CD4-positive, alpha-beta T cell treated with Interferon alpha-2 for 1 hour (primary cell): ENCODE measurements around the gene RPS8.
"Not testable (repeated sequence)": the region's sequence is repeated elsewhere in the genome, so short reads cannot be mapped to it uniquely, and the experiment has no call there.

ENCODE experiments used
- DNase-seq, 2 donors: peaks; one replicate each; pipeline ENCODE4 v3.0.0-alpha.2; 2020 to 2022

Gene RPS8

DNA sequence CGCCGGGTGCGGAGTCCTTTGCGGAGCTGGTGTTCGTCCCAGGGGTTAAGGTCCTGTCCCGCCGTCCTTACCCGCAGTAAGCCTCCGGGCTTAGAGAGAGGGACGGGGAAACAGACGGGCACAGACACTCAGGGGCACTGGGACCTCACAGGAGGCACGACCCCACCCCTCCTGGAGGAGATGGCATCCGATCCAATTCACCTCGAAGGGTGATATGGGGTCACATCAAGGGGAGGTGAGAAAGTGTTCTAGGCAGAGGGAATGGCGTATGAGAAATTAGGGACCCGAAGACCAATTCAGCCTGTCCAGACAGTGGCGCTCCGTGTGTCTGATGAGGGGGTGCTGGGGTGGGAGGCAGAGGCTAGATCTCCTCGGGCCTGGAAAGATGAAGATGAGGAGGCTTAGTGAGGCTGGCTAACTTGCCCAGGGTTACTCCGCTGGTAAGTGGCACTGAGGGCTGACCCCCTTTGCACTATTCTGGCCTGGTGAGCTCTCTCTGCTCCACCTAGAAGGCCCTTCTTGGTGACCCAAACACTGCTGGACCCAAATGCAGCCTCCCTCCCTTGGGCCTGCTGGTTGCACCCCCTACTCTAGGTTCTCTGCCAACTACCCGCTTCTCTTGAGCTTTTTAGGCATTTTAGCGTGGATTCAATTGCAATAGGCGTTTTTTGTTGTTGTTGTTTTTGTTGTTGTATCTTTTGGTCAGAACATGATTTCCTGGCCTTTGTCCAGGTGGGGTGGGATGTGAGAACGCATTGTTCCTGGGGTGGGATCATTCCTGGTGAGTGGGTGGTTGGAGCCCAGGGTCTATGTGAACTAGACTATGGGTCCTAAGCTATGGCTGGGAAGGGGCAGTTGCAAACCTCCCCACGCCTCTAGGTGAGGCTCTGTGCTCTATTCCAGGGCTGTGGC lies 45.2 kb downstream of the RPS8 start:
- DNase-seq = no peak

DNA sequence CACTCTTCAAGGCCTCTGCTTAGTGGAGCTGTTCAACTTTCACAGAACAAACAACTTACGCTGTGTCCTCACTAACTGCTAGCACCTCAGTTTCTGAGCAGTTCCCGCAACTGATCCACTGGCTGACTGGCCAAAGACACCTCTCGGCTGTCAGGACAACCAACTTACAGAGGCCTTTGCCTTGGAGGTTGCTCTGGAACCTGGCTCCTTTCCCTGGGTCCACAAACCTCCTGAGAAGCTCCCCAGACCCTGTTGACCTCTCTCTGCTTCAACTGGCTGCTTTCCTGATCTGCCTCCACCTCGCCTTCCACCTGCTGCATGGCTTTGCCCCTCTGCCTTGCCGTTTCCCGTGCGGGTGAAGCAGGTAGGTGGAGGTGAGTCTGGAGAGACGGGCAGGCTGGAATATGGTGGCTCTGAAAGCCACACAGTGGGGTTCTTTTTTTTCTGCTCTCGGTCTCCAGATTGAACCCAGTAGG lies 45.9 kb downstream of the RPS8 start:
- no peak for DNase-seq

DNA sequence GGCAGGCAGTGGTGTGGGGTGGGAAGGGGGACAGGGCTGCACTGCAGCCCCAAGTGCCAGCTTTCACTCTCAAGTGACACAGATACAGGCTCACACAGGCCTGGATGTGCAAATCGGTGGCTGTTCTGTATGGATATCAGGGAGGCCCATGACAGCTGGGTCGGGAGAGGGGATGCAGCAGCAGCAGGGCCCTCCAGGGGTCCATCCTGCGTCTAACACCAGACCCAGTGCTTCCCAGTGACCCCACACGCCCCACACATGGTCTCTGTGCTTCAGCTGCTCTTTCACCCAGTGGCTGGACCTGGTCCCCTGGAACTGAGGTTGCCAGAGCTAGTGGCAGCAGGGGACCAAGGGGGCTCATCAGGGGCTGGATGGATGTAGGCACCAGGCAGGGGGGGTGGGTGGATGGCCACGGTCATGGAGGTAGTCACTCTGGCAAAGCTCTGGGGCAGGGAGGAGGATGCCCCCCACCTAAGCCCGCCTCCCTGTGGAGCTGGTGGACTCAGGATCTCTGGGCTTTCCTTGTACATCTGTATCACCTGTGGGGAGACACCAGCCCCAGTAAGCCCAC lies 46.9 kb downstream of the RPS8 start:
- no peak for DNase-seq

DNA sequence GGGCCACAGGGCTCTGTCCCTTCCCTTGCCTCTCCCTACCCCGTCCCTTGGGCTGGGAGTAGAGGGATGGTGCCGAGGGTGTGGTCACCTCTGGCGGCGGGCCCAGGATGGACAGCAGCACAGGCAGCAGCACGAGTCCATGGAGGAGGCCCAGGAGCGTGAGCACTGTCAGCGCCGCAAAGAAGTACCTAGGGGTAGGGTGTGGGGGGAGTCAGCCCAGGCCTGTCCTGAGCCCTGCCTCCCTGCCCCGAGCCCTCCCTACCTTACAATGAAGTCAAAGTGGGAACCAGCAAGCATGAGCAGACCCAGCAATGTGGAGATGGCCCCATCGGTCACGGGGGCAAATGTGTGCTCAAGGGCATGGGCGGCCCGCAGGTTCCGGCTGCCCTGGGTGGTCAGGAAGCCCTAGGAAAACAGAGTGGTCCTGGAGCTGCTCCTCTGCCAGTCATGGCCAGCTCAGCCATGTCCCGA lies 47.7 kb downstream of the RPS8 start:
- DNase-seq = no peak

DNA sequence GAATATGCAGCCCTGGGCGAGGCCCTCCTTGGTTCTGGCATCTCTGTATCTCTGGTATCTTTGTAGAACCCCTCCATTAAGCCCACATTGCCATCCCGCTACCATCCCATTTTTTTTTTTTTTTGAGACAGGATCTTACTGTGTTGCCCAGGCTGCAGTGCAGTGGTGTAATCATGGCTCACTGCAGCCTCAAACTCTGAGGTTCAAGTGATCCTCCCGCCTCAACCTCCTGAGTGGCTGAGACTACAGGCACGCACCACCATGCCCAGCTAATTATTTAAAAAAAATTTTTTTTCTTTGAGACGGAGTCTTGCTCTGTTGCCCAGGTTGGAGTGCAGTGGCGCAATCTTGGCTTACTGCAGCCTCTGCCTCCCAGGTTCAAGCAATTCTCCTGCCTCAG lies 49.1 kb downstream of the RPS8 start:
- DNase-seq = not testable (repeated sequence)

DNA sequence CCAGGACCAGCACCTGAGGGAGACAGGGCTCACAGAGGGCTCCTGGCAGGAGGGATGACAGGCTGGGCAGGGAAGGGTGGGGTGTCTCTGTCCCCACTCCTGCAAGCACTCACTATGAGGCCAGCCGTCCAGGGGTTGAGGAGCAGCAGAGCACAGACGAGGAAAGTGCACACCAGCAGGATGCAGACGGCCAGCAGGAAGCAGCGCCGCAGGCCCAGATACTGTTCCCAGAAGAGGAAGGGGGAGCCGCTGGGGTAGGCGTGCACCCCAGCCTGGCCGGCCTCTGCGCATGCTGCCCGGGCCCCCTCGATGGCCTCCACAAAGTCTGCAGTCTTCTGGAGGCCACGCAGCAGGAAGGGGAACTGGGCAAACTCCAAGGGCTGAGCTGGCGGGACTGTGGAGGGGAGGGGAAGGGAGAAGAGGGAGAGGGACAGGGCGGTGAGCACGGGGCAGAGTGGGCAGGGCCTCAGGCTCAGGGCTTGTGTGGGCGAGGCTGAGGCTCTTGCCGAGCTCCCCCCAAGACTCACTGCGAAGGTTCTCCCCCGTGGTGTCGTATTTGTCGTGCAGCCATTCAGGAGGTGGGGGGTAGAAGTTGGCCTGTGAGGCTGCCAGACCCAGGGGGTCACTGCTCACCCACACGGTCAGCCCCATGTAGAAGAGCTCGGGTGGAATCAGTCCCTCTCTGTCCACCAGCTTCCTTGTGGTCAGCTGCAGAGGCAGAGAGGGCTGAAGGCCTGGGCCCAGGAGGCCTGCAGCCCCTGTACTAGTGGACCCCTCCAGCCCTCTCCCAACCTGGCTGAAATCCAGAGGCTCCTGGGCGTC lies 51.2 kb downstream of the RPS8 start:
- peak in 1 of 2 donors; percentile 52 for DNase-seq

DNA sequence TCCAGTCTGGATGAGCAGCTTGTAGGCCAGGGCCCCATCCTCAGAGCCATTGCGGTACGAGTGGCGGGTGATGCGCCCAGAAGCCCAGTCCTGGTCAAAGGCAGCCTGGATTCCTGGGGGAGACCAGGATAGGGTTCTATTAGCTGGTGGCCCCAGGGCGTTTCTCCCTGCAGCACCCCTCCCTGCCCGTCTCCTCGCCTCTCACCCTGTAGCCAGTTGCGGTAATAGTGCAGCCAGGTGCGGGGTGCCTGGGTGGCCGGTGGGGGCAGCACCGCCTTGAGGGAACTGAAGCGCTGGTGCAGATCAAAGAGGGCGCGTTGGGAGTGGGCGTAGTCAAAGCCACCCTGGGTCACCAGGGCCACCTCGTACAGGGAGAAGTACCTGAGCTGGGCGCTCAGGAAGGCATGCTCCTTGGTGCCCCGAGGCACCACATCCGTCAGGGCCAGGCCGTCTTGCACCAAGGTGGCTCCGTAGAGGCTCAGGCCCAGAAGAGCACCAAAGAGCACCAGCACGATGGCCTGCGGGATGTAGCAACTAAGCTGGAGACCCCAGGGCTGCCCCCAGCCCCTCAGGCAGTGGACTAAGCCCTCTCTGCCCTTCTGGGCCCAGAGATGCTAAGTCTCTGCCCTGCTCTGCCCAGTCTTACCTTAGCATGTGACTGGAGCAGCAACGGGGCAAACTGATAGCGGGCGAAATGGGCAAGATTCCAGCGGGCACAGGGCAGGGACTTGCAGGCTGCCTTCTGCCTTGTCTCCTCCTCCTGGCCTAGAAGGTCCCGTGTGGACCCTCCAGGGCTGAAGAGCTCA lies 52.1 kb downstream of the RPS8 start:
- DNase-seq = no peak

DNA sequence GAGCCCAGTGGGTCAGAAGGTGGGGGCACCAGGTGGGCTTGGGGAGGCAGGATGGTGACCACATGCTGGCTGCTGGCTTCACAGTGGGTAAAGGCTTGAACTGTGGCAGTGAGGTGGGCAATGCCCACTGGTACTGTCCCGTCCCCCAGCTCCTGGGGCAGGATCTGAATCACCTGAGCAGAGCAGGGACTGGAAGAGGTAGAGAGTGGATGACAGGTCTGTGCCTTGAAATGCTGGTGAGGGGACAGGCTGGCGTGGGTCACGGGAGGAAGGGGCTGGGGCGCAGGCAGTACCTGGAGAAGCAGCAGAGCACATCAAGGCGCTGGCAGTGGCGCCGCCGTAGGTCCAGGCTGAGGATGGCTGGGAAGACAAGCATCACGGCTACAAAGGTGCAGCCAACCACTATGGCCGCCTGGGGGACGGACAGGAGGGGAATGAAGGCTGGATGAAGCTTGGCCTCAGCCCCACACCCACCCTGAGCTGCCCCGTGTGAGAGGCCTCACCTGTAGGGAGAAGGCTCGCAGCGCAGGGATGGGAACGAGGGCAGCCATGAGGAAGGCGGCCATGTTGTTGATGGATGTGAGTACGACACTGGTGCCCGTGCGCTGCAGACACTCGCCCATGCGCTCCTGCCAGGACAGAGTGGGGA lies 52.8 kb downstream of the RPS8 start:
- no peak for DNase-seq
